CD4-positive, alpha-beta memory T cell (primary cell): ENCODE results near the gene HEATR1. TPM values are rescaled to one million over a fixed set of nuclear protein-coding genes. Genes with fewer than 3 reads are reported as not detected.

ENCODE experiments used
- CTCF ChIA-PET: fragments of 350-600 bp; sonication (Branson Sonifier 250); formaldehyde crosslinking; loops from one replicate; lab custom pipeline; 2021; ENCODE audit warnings: inconsistent platforms; ENCODE audit not compliant: partially characterized antibody; lab: Charles Lee
- POLR2A ChIA-PET: fragments of 350-600 bp; sonication (Branson Sonifier 250); formaldehyde crosslinking; loops from one replicate; lab custom pipeline; 2021; ENCODE audit not compliant: partially characterized antibody; lab: Charles Lee
- DNase-seq, 5 donors: peaks; one replicate each; pipeline versions ENCODE4 v3.0.0 to v3.0.0-alpha.2; 2020 to 2022; ENCODE audit warnings: mixed read lengths in 1 of 5
- H3K27ac ChIP-seq: one replicate; pipeline ENCODE4 v1.7.0; 2013; ENCODE audit warnings: low read depth, low read length
- H3K27me3 ChIP-seq: 2 replicates; pipeline ENCODE4 v1.7.0; 2013; ENCODE audit warnings: mild to moderate bottlenecking, low read length, moderate library complexity; ENCODE audit not compliant: insufficient read depth
- H3K36me3 ChIP-seq: 2 replicates; pipeline ENCODE4 v1.7.0; 2013; ENCODE audit warnings: mild to moderate bottlenecking, low read length, moderate library complexity; ENCODE audit not compliant: insufficient read depth
- H3K4me1 ChIP-seq: 2 replicates; pipeline ENCODE4 v1.7.0; 2013; ENCODE audit warnings: mild to moderate bottlenecking, low read length, moderate library complexity; ENCODE audit not compliant: insufficient read depth
- H3K4me3 ChIP-seq, 2 donors: one replicate each; pipeline ENCODE4 v1.7.0; 2013; ENCODE audit warnings: low read length in 2 of 2, mild to moderate bottlenecking in 1 of 2
- H3K9me3 ChIP-seq, 2 donors: one replicate each; pipeline ENCODE4 v1.7.0; 2013; ENCODE audit warnings: low read length in 2 of 2, control low read depth in 1 of 2; ENCODE audit not compliant: control insufficient read depth in 1 of 2
- H3K27ac Mint-ChIP-seq, 7 donors: one replicate each; pipeline ENCODE4 v1.8.0; 2020 to 2021; ENCODE audit warnings: mixed read lengths in 7 of 7, mild to moderate bottlenecking in 6 of 7, inconsistent platforms in 3 of 7, moderate library complexity in 3 of 7
- H3K27me3 Mint-ChIP-seq, 2 donors: one replicate each; pipeline ENCODE4 v1.8.0; 2020 to 2021; ENCODE audit warnings: mixed read lengths in 2 of 2
- H3K36me3 Mint-ChIP-seq, 2 donors: one replicate each; pipeline ENCODE4 v1.8.0; 2020 to 2021; ENCODE audit warnings: mixed read lengths in 2 of 2, inconsistent platforms in 1 of 2, mild to moderate bottlenecking in 1 of 2
- H3K4me1 Mint-ChIP-seq, 4 donors: one replicate each; pipeline ENCODE4 v1.8.0; 2020 to 2021; ENCODE audit warnings: mixed read lengths in 4 of 4, mild to moderate bottlenecking in 1 of 4
- H3K4me3 Mint-ChIP-seq, 8 donors: one replicate each; pipeline ENCODE4 v1.8.0; 2020 to 2021; ENCODE audit warnings: mixed read lengths in 8 of 8, mild to moderate bottlenecking in 7 of 8, moderate library complexity in 6 of 8, inconsistent platforms in 3 of 8
- H3K9me3 Mint-ChIP-seq, 8 donors: one replicate each; pipeline ENCODE4 v1.8.0; 2020 to 2021; ENCODE audit warnings: mixed read lengths in 8 of 8, mild to moderate bottlenecking in 5 of 8, inconsistent platforms in 3 of 8, moderate library complexity in 1 of 8
- intact Hi-C: fragments of 100-400 bp; cut with micrococcal nuclease; formaldehyde crosslinking; loops from one replicate; pipeline ENCODE4 v1.15.1; 2023
- polyA plus RNA-seq, 2 donors: library from polyadenylated mRNA; unstranded; fragments of 300-500 nt; fragmentation: Illumina TruSeq; gene quantifications; one replicate each; pipeline ENCODE4 v1.2.3, GENCODE V29; 2021
- total RNA-seq, 2 experiments: library from RNA; stranded (reverse); gene quantifications; one replicate each; pipeline ENCODE4 v1.2.3, GENCODE V29; 2021

Gene HEATR1
- total and polyA plus RNA-seq, 4 experiments from 2014 or later, result 7.4 to 57.5 (median 32.3) TPM

DNA sequence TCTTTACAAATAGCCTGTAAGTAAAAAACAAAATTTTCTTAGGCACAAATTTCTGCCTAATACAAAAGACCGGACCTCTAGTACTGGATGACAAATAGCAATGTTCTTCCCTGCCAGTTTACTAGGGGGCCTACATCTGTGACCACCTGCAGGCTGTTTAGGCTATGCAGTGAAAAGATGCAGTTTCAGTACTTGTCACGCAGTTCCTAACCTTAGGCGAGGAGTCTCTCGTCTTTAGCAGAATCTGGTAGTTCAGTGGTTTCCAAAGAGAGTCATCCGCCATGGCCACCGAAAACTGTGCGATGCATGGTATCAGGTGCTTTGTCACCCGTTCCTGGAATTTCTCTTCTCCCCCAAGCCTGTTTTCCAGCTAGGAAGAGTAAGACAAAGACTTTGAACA lies 50.9 kb downstream of the HEATR1 start:
- Histone ChIP-seq H3K4me1 (no peaks in the 10 kb centered on the region), H3K9me3 (no peaks in the 10 kb centered on the region), H3K27ac (no peak overlapping the region), H3K36me3 (peaks cover 85% of the 10 kb centered on the region), H3K27me3 (no peaks in the 10 kb centered on the region), H3K4me3 (no peak overlapping the region)
- intact Hi-C loops, result no loop called here
- Mint-ChIP-seq H3K36me3 (peaks cover 66 to 86% of the 10 kb centered on the region in 2 donors), H3K4me1 (peaks cover 0 to 4% (median 0%) of the 10 kb centered on the region in 4 donors), H3K27ac (peak overlapping the region in 1 of 7 donors; percentile 22), H3K4me3 (no peak overlapping the region), H3K27me3 (no peaks in the 10 kb centered on the region), H3K9me3 (no peaks in the 10 kb centered on the region)
- DNase-seq, result no peak
- ChIA-PET CTCF (no interaction called here), POLR2A (no interaction called here)

DNA sequence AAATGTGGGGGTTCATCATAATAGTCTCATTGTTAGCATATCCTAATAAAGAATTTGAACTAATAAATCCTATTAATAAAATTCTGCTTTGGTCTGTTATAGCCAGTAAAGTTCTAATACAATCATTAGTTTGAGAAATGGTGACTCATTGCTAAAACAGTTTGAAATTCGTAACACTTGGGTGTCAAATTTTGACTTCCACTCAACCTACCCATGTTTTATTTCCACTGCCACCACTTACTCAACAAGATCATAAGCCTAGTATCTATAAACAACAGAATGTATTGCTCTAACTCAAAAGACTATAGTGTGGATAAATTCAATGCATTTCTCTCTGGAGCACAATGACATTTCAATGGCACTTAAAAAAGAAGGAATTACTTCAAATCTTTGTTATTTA lies 51.4 kb downstream of the HEATR1 start:
- Mint-ChIP-seq H3K36me3 (peaks cover 65 to 86% of the 10 kb centered on the region in 2 donors), H3K4me1 (peaks cover 0 to 4% (median 0%) of the 10 kb centered on the region in 4 donors), H3K9me3 (no peaks in the 10 kb centered on the region), H3K4me3 (no peak overlapping the region), H3K27me3 (no peaks in the 10 kb centered on the region), H3K27ac (peak overlapping the region in 5 of 7 donors; percentile 13 to 72 (median 24))
- intact Hi-C loops, result no loop called here
- no peaks in the 10 kb centered on the region for H3K4me1 ChIP-seq
- ChIA-PET CTCF (no interaction called here), POLR2A (no interaction called here)
- no peaks in the 10 kb centered on the region for H3K27me3 ChIP-seq
- H3K4me3 ChIP-seq, result no peak overlapping the region
- DNase-seq, result no peak
- no peak overlapping the region for H3K27ac ChIP-seq
- H3K36me3 ChIP-seq, result peaks cover 86% of the 10 kb centered on the region
- no peaks in the 10 kb centered on the region for H3K9me3 ChIP-seq

DNA sequence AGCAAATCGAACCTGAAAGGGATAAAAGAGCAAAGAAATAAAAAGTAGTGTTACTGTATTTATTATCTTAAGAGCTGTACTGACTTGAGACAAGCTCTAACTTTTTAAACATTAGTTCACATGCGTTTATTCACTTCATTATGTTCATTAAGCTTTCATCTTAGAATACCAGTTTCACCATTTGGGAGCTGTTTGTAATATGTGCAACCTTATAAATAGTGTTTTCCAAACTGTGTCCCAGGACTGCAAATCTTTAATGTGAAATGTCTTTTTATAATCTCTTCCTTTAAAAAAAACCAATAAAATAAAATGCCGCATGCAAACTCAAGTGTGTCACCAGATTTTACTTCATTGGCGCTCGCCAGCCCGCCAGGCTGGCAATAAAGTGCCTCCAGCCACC lies 52.2 kb downstream of the HEATR1 start:
- Mint-ChIP-seq H3K4me3 (no peak overlapping the region), H3K27me3 (no peaks in the 10 kb centered on the region), H3K4me1 (peaks cover 0 to 4% (median 0%) of the 10 kb centered on the region in 4 donors), H3K27ac (peak overlapping the region in 4 of 7 donors; percentile 16 to 78 (median 42)), H3K9me3 (no peaks in the 10 kb centered on the region), H3K36me3 (peaks cover 67 to 86% of the 10 kb centered on the region in 2 donors)
- ChIA-PET CTCF (interaction anchor here (1.0 kb wide), 1 partner anchor 14 kb away, joined by 3 read pairs; no protein-coding TSS in a partner anchor), POLR2A (interaction anchor here (0.6 to 1.3 kb wide), 3 partner anchors 14 to 28 kb away, joined by 3 read pairs; no protein-coding TSS in a partner anchor)
- Histone ChIP-seq H3K27ac (no peak overlapping the region), H3K36me3 (peaks cover 88% of the 10 kb centered on the region), H3K4me3 (no peak overlapping the region), H3K4me1 (no peaks in the 10 kb centered on the region), H3K9me3 (no peaks in the 10 kb centered on the region), H3K27me3 (no peaks in the 10 kb centered on the region)
- intact Hi-C loops, result no loop called here
- no peak for DNase-seq

DNA sequence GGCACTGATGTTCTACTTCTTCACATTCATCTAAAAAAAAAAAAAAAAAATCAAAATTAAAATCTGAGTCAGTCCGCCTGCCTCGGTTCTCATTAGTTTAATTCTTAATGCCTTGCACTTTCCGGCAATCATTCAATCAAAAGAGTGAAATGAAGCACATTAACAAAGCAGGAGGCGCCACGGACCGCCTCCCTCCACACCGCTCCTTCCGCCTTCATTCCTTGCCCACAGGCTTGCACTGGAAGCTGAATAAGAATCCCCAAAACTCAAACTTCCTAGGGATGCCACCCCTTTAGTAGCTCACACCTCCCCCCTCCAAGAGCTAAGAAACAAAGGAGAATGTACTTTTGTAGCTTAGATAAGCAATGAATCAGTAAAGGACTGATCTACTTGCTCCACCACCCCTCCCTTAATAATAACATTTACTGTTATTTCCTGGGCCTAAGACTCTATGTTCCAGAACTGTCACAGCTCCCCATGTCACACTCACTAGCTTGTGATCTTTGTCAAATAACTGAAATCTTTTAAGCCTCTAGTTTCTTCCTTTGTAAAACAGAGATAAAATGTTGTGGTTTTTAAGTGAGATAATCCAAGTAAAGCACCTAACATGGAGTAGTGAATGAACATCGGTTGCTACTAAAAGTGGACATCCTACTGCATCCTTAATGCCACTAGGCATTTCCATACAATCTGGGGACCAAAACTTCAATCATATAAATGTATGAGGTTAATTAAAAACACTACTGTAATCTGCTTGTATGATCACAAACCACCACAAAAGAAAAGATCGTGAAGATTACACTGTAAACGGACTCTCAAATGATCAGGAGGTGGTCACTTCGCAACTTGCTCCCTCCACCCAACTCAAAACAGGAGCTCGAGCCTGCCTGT lies 53.1 kb downstream of the HEATR1 start:
- intact Hi-C loops, result no loop called here
- Mint-ChIP-seq H3K4me3 (no peak overlapping the region), H3K36me3 (peaks cover 69 to 86% of the 10 kb centered on the region in 2 donors), H3K4me1 (peaks cover 4 to 13% (median 5%) of the 10 kb centered on the region in 4 donors), H3K27ac (peak overlapping the region in 5 of 7 donors; percentile 6 to 46 (median 15)), H3K9me3 (no peaks in the 10 kb centered on the region), H3K27me3 (no peaks in the 10 kb centered on the region)
- Histone ChIP-seq H3K4me3 (no peak overlapping the region), H3K27me3 (no peaks in the 10 kb centered on the region), H3K9me3 (no peaks in the 10 kb centered on the region), H3K36me3 (peaks cover 88% of the 10 kb centered on the region), H3K4me1 (peaks cover 3% of the 10 kb centered on the region), H3K27ac (no peak overlapping the region)
- ChIA-PET CTCF (interaction anchor here (1.0 to 2.2 kb wide), 2 partner anchors 13 to 17 kb away, joined by 3 to 5 read pairs; no protein-coding TSS in a partner anchor), POLR2A (interaction anchor here (0.8 to 1.3 kb wide), 2 partner anchors 13 to 26 kb away, joined by 3 read pairs; no protein-coding TSS in a partner anchor)
- no peak for DNase-seq

DNA sequence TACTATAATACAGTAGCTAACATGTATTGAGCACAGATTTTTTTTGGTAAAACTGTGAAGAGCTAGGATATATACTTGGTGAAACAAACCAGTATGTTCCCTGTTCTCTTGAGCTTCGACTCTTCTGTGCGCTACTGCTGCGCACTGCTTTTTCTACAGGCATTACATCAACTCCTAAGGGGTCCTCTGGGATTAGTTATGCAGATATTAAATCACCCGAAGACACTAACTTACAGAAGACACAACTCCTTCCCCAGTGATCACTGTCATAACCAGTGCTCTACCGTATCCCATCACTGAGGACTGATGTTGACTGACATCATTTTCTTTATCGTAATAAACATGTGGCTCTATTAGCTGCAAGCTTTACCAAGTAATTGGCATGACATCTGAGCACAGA lies 55.9 kb downstream of the HEATR1 start:
- Histone ChIP-seq H3K4me1 (peaks cover 21% of the 10 kb centered on the region), H3K9me3 (no peaks in the 10 kb centered on the region), H3K4me3 (no peak overlapping the region), H3K27me3 (no peaks in the 10 kb centered on the region), H3K27ac (no peak overlapping the region), H3K36me3 (peaks cover 90% of the 10 kb centered on the region)
- H3K4me3 Mint-ChIP-seq, result no peak overlapping the region
- intact Hi-C loops, result no loop called here
- H3K36me3 Mint-ChIP-seq, result peaks cover 77 to 89% of the 10 kb centered on the region in 2 donors
- H3K27ac Mint-ChIP-seq, result peak overlapping the region in 6 of 7 donors; percentile 13 to 80 (median 50)
- H3K9me3 Mint-ChIP-seq, result no peaks in the 10 kb centered on the region
- DNase-seq, result no peak
- H3K4me1 Mint-ChIP-seq, result peaks cover 21 to 34% (median 25%) of the 10 kb centered on the region in 4 donors
- no peaks in the 10 kb centered on the region for H3K27me3 Mint-ChIP-seq
- POLR2A ChIA-PET, result interaction anchor here (0.9 to 4.0 kb wide), 5 partner anchors 10 to 154 kb away, joined by 3 to 18 read pairs (median 4); partner anchors contain the start of genes EDARADD and LGALS8
- CTCF ChIA-PET, result interaction anchor here (0.9 kb wide), 1 partner anchor 14 kb away, joined by 3 read pairs; no protein-coding TSS in a partner anchor

DNA sequence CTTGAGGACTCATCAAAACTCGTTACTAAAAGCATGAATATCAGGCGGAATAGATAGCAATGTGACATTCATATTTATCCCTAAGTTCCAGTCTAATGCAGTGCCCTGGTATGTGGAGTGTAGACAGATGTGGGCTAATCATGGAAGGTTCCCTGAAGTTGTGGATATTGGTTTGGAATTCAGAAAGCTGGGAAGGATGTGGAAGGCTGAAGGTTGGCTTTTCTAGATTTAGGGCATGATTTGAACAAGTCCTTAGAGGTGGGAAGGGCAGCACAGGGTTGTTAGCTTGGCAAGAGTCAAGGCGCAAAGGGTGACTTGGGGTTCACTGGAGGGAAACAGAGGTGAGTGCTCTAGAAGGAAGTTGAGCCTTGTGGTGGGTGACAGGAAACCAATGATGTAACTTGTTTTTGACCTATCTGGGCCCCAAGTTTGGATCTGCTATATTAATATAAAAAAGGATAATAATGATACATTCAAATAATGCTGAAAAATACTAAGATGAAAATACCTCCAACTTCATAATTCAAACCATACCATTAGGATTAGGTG lies 58.6 kb downstream of the HEATR1 start:
- H3K36me3 Mint-ChIP-seq, result peaks cover 79 to 92% of the 10 kb centered on the region in 2 donors
- peak overlapping the region; percentile 55 to 93 (median 88) for H3K27ac Mint-ChIP-seq
- H3K4me3 Mint-ChIP-seq, result peak overlapping the region in 5 of 8 donors; percentile 22 to 60 (median 37)
- Histone ChIP-seq H3K27me3 (no peaks in the 10 kb centered on the region), H3K27ac (no peak overlapping the region), H3K4me1 (peaks cover 21% of the 10 kb centered on the region), H3K9me3 (no peaks in the 10 kb centered on the region), H3K36me3 (peaks cover 89% of the 10 kb centered on the region), H3K4me3 (no peak overlapping the region)
- DNase-seq, result peak in 2 of 5 donors; percentile 17 to 47
- ChIA-PET CTCF (interaction anchor here (1.0 to 1.3 kb wide), 2 partner anchors 28 to 58 kb away, joined by 3 read pairs; partner anchors contain the start of gene HEATR1), POLR2A (interaction anchor here (0.9 to 4.0 kb wide), 2 partner anchors 10 to 21 kb away, joined by 3 to 18 read pairs; partner anchors contain the start of gene LGALS8)
- no peaks in the 10 kb centered on the region for H3K9me3 Mint-ChIP-seq
- intact Hi-C loops, result no loop called here
- H3K4me1 Mint-ChIP-seq, result peaks cover 21 to 33% (median 26%) of the 10 kb centered on the region in 4 donors
- no peaks in the 10 kb centered on the region for H3K27me3 Mint-ChIP-seq
